Fibroblast of villous mesenchyme (primary cell): ENCODE results near the gene CCL1. TPM values are rescaled to one million over a fixed set of nuclear protein-coding genes. Genes with fewer than 3 reads are reported as not detected.

Experiments
- DNase-seq: peaks from one replicate; pipeline ENCODE4 v3.0.0-alpha.2; 2010; ENCODE audit warnings: low read depth
- H3K4me3 ChIP-seq: 2 replicates; pipeline ENCODE4 v1.5.1; 2011; ENCODE audit warnings: low read depth, mild to moderate bottlenecking, low read length
- CTCF ChIP-seq: IDR thresholded peaks from 2 replicates; pipeline ENCODE4 v1.5.1; 2012; ENCODE audit warnings: low read depth, mild to moderate bottlenecking, low read length; ENCODE audit not compliant: insufficient read depth
- total RNA-seq: library from RNA; depleted of rRNA; stranded (reverse); fragments of >200 nt; gene quantifications from 2 replicates; pipeline ENCODE4 v1.2.3, GENCODE V29; 2012

Gene CCL1
- total RNA-seq, 1 donor, result not detected

- TF ChIP-seq CTCF, result no peak
- no peak overlapping the region for H3K4me3 ChIP-seq
- DNase-seq, result no peak
These were observed 5.3 kb upstream of the CCL1 start for GRCh38 chr17:34368196-34368945.

- no peak for DNase-seq
- no peak overlapping the region for H3K4me3 ChIP-seq
- TF ChIP-seq CTCF, result no peak
These were observed 4.6 kb upstream of the CCL1 start for GRCh38 chr17:34367486-34368195.

- no peak overlapping the region for H3K4me3 ChIP-seq
- TF ChIP-seq CTCF, result no peak
- no peak for DNase-seq
These were observed 3.6 kb upstream of the CCL1 start for GRCh38 chr17:34366529-34367107.

GRCh38 chr17:34366010-34366409 is 3.0 kb upstream of the CCL1 start:
- no peak for DNase-seq
- no peak overlapping the region for H3K4me3 ChIP-seq
- no peak for TF ChIP-seq CTCF

- TF ChIP-seq CTCF, result no peak
- DNase-seq, result no peak
These were observed 2.3 kb upstream of the CCL1 start for GRCh38 chr17:34365340-34365739.

GRCh38 chr17:34364751-34365150 is 1.7 kb upstream of the CCL1 start:
- no peak for TF ChIP-seq CTCF
- no peak for DNase-seq
- no peak overlapping the region for H3K4me3 ChIP-seq

More at GRCh38 chr17:34365340-34365739, 2.3 kb upstream of the CCL1 start:
- no peak overlapping the region for H3K4me3 ChIP-seq
